CD1c-positive myeloid dendritic cell (primary cell): ENCODE measurements around the gene USP14.
"Not testable (repeated sequence)": the region's sequence is repeated elsewhere in the genome, so short reads cannot be mapped to it uniquely, and the experiment has no call there.

Experiments
- DNase-seq: peaks from one replicate; pipeline ENCODE4 v3.0.0-alpha.2; 2016; ENCODE audit errors: extremely low spot score

The USP14 gene

DNA sequence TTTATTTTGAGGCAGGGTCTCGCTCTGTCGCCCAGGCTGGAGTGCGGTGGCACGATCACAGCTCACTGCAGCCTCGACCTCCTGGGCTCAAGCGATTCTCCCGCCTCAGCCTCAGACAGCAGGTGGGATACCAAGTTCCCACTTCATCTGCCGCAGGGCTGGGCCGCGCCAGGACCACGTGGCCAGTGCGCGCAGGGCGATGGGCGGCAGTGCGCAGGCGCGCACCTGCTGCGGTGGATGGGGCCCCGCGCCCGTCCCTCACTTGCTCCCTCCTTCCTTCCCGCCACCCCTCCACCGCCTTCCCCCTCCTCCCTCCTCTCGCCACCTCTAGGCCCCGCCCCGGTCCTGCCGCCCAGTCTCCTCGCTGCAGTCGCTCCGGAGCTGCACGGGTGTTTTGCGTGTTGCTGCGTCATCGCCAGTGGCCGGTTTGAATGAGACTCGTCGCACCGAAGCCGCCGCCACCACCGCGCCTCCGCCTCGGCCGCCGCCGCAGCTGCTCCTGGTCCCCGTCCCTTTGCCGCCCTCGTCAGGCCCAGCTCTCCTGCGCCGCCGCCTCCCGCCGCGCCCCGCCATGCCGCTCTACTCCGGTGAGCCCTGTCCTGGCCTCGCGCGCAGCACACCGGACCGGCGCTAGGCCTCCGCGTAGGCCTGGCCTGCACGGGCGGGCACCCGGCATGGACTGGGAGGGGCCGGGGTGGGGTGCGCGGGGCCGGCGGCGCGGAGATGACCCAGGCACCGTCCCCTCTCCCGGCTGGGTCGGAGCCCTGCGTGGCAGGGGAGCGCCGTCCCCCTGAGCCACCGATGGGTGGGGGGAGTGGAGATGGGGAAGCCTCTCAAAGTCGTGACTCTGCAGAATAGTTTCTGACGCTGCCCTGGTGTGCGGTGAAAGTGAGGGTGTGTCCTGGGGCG, at the start of gene USP14:
TSS of gene USP14 (plus strand) at position 430 of the 909 bp plus-strand sequence. CDS start at position 572, 142 bp downstream.
- peak; percentile 95 for DNase-seq

DNA sequence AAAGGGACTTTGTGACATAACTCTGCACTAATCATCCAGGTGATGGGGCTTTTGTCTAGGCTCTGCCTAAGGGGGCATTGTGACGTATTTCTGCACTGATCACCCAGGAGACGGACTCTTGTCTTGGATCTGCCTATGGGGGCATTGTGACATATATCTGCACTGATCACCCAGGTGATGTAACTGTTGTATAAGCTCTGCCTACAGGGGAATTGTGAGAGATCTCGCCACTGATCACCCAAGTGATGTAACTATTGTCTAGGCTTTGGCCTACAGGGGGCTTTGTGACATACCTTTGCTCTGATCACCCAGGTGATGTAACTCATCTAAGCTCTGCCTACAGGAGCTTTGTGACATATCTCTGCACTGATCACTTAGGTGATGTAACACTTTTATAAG, 49.7 kb upstream of the USP14 start:
- DNase-seq: not testable (repeated sequence)

- peak; percentile 45 for DNase-seq
Measured at GRCh38 chr18:109130-109921, 49.0 kb upstream of the USP14 start.

GRCh38 chr18:109922-110261, 48.5 kb upstream of the USP14 start:
- not testable (repeated sequence) for DNase-seq

GRCh38 chr18:110351-111201, 47.8 kb upstream of the USP14 start:
- not testable (repeated sequence) for DNase-seq

DNA sequence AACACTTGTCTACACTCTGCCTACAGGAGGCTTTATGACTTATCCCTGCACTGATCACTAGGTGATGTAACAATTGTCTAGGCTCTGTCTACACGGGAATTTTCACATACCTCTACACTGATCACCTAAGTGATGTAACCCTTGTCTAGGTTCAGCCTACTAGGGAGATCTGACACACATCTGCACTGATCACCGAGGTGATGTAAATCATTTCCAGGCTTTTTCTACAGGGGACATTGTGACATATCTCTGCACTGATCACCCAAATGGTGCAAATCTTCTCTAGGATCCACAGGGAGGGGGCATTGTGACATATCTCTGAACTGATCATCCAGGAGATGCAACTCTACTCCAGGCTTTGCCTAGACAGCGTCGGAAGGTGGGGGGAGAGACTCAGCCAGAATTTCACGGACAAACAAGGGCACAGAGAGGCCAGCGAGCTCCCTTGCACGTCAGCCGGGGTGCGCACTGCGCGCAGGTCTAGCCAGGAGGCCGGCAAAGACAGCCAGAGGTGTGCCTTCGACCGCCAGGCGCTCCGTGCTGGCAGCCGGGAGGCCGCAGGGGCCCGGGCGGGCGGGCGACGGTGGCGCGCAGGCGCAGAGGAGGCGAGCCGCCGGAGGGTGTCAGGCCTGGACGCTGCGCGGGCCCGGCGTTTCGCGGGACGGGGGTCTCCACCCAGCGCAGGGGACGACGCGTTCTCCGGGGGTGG, 46.9 kb upstream of the USP14 start:
- DNase-seq: peak; percentile 52

DNA sequence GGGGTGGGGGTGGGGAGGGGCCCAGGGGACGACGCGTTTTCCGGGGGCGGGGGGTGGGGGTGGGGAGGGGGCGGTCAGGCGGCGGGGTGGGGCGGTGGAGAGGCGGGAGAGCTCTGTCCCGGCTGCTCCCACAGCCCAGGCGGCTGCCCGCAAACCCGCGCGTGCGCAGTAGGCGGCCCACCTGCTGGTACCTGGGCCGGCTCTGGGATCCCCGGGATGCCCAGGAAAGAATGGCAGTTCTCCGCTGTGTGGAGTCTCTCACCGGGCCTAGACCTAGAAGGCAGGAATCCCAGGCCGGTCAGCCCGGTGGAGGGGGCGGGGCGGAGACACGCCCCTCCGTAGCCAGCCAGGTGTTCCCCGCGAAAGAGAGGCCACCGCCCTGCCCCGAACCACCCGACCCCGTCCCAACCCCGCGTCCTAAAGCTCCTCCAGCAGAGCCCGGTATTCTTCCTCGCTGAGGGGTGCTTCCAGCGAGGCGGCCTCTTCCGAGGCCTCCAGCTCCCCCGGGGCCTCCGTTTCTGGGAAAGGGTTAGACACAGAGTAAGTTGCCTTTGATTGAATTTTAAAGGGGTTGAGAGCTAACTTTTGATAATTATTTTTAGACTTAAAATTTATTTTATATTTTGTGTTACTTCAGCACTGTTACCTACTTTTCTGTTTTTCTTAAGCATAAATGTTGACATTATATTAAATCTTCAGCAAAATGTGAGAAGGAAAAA, 46.2 kb upstream of the USP14 start:
- DNase-seq: not testable (repeated sequence)

DNA sequence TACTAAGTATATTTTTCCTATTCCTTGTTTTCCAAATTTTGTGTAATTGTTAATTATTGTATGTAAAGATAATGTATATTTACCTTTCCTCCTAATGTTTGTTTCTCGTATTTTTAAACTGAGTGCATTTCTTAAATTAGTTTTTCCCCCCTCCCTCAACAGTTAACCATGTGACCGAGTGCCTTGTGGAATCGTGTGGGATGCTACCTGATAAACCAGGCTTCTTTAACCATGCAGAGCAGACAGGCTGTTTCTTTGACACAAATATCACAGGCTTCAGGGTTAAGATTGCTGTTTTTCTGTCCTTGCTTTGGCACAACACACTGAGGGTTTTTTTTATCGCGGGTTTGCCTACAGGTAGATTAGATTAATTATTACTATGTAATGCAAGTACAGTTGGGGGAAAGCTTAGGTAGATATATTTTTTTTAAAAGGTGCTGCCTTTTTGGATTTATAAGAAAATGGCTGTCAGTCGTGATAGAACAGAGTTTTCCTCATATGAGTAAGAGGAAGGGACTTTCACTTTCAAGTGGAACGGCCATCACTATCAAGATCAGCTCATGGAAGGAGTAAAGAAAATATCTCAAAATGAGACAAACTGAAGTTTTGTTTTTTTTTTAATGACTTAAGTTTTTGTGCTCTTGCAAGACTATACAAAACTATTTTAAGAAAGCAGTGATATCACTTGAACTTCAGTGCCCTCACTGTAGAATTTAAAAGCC, 37.7 kb upstream of the USP14 start:
- not testable (repeated sequence) for DNase-seq

DNA sequence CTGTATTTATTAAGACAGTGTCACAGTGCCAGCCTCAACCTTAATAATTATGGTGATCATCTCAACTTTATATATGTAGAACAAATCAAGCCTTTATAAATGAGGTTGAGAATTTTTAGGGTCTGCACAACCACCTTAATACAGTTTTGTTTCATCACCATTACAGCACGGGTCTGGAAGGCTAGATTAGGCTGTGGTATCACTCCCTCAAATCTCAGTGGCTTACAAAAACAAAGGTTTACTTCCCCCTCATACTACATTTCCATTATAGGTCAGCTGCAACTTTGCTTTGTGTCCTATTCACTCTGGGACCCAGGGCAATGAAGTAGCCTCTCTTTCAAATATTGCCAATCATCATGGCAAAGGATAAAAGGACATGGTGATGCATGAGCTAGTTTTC, 23.3 kb upstream of the USP14 start:
- DNase-seq: no peak

- DNase-seq: no peak
Measured at GRCh38 chr18:136433-136832, 21.9 kb upstream of the USP14 start.

DNA sequence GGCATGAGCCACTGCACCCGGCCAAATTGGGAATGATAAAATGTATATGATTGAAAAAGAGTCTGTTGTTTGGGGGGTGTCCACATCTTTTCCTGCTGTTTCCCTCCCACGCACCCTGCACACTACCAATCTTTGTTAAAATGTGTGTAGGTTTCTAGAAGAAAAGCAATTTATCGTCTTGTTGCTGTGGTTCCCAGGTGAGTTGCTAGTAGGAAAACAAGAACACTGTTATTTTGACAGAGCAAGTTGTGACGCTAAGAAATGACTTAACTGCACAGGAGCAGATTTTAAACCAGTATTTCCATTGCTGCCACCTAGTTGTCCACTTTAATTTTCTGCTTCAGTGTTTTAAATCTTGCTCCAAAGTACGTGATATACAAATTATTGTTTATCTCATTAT, 21.0 kb upstream of the USP14 start:
- no peak for DNase-seq

DNA sequence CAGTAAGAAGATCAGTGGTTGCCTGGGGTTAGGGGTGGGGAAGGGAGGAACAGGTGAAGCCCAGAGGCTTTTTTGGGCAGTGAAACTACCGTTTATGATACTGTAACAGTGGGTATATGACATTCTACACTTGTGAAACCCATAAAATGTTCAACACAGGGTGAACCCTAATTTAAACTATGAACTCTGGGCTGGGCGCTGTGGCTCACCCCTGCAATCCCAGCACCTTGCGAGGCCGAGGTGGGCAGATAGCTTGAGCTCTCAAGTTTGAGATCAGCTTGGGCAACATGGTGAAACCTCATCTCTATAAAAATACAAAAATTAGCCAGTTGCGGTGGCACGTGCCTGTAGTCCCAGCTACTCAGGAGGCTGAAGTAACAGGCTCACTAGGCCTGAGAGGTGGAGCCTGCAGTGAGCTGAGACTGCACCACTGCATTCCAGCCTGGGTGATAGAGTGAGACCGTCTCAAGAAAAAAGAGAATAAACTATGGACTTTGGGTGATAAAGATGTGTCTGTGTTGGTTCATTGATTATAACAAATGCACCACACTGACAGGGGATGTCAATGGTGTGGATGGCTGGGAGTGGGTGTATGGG, 17.6 kb upstream of the USP14 start:
- DNase-seq: no peak

DNA sequence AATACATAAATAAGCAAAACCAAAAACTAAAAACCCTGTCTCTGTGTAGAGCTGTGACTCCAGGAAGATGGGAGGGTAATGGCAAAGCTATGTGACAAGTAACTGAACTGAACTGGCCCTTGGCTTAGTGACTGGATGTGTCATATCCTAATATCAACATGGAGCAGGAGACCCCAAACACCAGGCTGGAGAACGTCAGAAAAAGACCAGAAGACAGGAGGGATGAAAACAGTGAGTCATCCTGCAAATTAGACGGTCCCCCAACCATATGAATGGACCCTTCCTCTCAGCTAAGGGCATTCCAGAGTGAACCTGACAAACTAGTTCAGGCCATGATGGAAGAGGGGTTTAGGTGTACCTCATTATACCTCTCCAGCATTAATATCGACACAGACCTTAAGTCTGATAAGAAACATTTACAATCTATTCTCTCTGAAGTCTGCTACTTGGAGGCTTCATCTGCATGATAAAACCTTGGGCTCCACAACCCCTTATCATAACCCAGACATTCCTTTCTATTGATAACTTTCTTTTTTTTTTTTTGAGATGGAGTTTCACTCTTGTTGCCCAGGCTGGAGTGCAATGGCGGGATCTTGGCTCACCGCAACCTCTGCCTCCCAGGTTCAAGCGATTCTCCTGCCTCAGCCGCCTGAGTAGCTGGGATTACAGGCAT, 15.6 kb upstream of the USP14 start:
- DNase-seq: not testable (repeated sequence)

DNA sequence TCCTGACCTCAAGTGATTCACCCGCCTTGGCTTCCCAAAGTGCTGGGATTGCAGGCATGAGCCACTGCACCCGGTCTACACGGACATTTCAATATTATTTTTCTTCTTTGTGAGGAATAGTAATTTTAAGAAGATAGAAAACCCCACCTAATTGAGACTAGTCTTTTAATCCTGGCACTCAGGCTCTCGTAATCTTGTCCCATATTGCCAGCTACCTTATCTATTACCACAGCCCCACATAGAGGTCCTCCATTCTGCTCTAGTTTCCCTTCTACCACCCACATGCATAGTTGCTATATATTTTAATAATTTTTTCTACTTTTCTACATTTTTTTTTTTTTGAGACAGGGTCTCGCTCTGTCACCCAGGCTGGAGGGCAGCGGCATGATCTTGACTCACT, 9.5 kb upstream of the USP14 start:
- no peak for DNase-seq

DNA sequence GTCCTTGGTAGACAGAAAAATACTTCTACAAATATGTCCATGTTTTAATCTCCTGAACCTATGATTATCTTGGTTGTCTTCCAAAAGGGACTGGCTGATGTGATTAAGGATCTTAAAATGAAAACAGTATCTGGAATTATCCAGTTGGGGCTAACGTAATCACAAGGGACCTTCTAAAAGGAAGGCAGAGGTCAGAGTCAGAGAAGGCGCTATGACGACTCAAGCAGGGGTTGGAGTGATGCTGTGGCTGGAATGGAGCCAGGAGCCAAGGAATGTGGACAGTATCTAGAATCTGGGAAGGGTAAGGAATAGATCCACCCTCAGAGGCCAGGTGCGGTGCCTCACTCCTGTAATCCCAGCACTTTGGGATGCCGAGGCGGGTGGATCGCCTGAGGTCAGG, 4.2 kb upstream of the USP14 start:
- DNase-seq: no peak

DNA sequence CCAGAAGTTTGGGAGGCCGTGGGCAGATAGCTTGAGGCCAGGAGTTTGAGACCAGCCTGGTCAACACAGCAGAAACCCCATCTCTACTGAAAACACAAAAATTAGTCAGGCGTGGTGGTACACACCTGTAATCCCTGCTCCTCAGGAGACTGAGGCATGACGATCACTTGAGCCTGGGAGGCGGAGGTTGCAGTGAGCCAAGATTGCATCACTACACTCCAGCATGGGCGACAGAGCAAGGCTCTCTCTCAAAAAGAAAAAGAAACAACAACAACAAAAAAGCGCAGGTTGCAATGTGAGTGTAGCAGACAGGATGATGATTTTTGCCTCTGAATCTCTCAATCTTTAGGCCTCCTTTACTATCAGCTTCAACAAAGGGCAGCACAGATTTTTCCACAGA, 2.7 kb upstream of the USP14 start:
- no peak for DNase-seq

- DNase-seq: no peak
Measured at GRCh38 chr18:156514-157230, 1.7 kb upstream of the USP14 start.

- peak; percentile 13 for DNase-seq
Measured at GRCh38 chr18:159037-159652, 788 bp downstream of the USP14 start.
